ENCODE data around the gene SRMS.
"Not testable (repeated sequence)": the region's sequence is repeated elsewhere in the genome, so short reads cannot be mapped to it uniquely, and the experiment has no call there.

Gene SRMS

GRCh38 chr20:63565021-63565698 lies 17.6 kb upstream of the SRMS start:
- DNase-seq (ENCODE audit: low spot score in 2 of 2) = no peak
- Histone ChIP-seq H3K27me3 (ENCODE audit: low read depth) (no peaks in the 10 kb centered on the region), H3K36me3 (replicated peaks) (no peaks in the 10 kb centered on the region), H3K4me3 (no peak overlapping the region), H3K9me3 (no peaks in the 10 kb centered on the region), H3K4me1 (no peaks in the 10 kb centered on the region)
- in situ Hi-C loops (cut with MboI; ENCODE audit: low sequenced_read_pairs) = no loop called here

- no peaks in the 10 kb centered on the region for H3K4me1 ChIP-seq
Observed at GRCh38 chr20:63564036-63564810, 16.7 kb upstream of the SRMS start.

GRCh38 chr20:63563225-63563935 lies 15.8 kb upstream of the SRMS start:
- H3K27me3 ChIP-seq (ENCODE audit: low read depth) = no peaks in the 10 kb centered on the region
- in situ Hi-C loops (cut with MboI; ENCODE audit: low sequenced_read_pairs) = no loop called here
- H3K4me1 ChIP-seq = no peaks in the 10 kb centered on the region

More at GRCh38 chr20:63564036-63564810, 16.7 kb upstream of the SRMS start:
- no peaks in the 10 kb centered on the region for H3K36me3 ChIP-seq (replicated peaks)
- no peak for DNase-seq (ENCODE audit: low spot score in 2 of 2)
- no peaks in the 10 kb centered on the region for H3K9me3 ChIP-seq
- H3K4me3 ChIP-seq = no peak overlapping the region
- in situ Hi-C loops (cut with MboI; ENCODE audit: low sequenced_read_pairs) = no loop called here
- no peaks in the 10 kb centered on the region for H3K27me3 ChIP-seq (ENCODE audit: low read depth)

GRCh38 chr20:63562461-63563224 lies 15.1 kb upstream of the SRMS start:
- no peak for DNase-seq (ENCODE audit: low spot score in 2 of 2)
- Histone ChIP-seq H3K4me3 (no peak overlapping the region), H3K36me3 (replicated peaks) (no peaks in the 10 kb centered on the region), H3K4me1 (no peaks in the 10 kb centered on the region), H3K27me3 (ENCODE audit: low read depth) (no peaks in the 10 kb centered on the region), H3K9me3 (no peaks in the 10 kb centered on the region)
- in situ Hi-C loops (cut with MboI; ENCODE audit: low sequenced_read_pairs) = no loop called here

More at GRCh38 chr20:63563225-63563935, 15.8 kb upstream of the SRMS start:
- no peaks in the 10 kb centered on the region for H3K9me3 ChIP-seq
- DNase-seq (ENCODE audit: low spot score in 2 of 2) = no peak
- H3K4me3 ChIP-seq = no peak overlapping the region
- no peaks in the 10 kb centered on the region for H3K36me3 ChIP-seq (replicated peaks)

- no peaks in the 10 kb centered on the region for H3K27me3 ChIP-seq (ENCODE audit: low read depth)
- no peaks in the 10 kb centered on the region for H3K36me3 ChIP-seq (replicated peaks)
- H3K4me3 ChIP-seq = no peak overlapping the region
- no peaks in the 10 kb centered on the region for H3K4me1 ChIP-seq
- in situ Hi-C loops (cut with MboI; ENCODE audit: low sequenced_read_pairs) = no loop called here
- DNase-seq (ENCODE audit: low spot score in 2 of 2) = no peak
- no peaks in the 10 kb centered on the region for H3K9me3 ChIP-seq
Observed at GRCh38 chr20:63561624-63562396, 14.3 kb upstream of the SRMS start.

- DNase-seq (ENCODE audit: low spot score in 2 of 2) = no peak
- H3K4me1 ChIP-seq = no peaks in the 10 kb centered on the region
- H3K27me3 ChIP-seq (ENCODE audit: low read depth) = no peaks in the 10 kb centered on the region
- in situ Hi-C loops (cut with MboI; ENCODE audit: low sequenced_read_pairs) = no loop called here
- no peaks in the 10 kb centered on the region for H3K36me3 ChIP-seq (replicated peaks)
- H3K9me3 ChIP-seq = no peaks in the 10 kb centered on the region
- no peak overlapping the region for H3K4me3 ChIP-seq
Observed at GRCh38 chr20:63560856-63561609, 13.5 kb upstream of the SRMS start.

GRCh38 chr20:63560333-63560805 lies 12.8 kb upstream of the SRMS start:
- H3K36me3 ChIP-seq (replicated peaks) = no peaks in the 10 kb centered on the region
- no peaks in the 10 kb centered on the region for H3K9me3 ChIP-seq
- in situ Hi-C loops (cut with MboI; ENCODE audit: low sequenced_read_pairs) = no loop called here
- no peaks in the 10 kb centered on the region for H3K27me3 ChIP-seq (ENCODE audit: low read depth)
- DNase-seq (ENCODE audit: low spot score in 2 of 2) = no peak
- no peak overlapping the region for H3K4me3 ChIP-seq
- no peaks in the 10 kb centered on the region for H3K4me1 ChIP-seq

- H3K27me3 ChIP-seq (ENCODE audit: low read depth); in situ Hi-C loops (cut with MboI; ENCODE audit: low sequenced_read_pairs); H3K9me3 ChIP-seq; DNase-seq (ENCODE audit: low spot score in 2 of 2); H3K4me3 ChIP-seq; H3K4me1 ChIP-seq; H3K36me3 ChIP-seq (replicated peaks): not testable (repeated sequence)
Observed at GRCh38 chr20:63559485-63560332, 12.2 kb upstream of the SRMS start.

- in situ Hi-C loops (cut with MboI; ENCODE audit: low sequenced_read_pairs) = no loop called here
- H3K9me3 ChIP-seq = no peaks in the 10 kb centered on the region
- H3K4me3 ChIP-seq = no peak overlapping the region
- H3K4me1 ChIP-seq = no peaks in the 10 kb centered on the region
- no peaks in the 10 kb centered on the region for H3K27me3 ChIP-seq (ENCODE audit: low read depth)
- no peak for DNase-seq (ENCODE audit: low spot score in 2 of 2)
- H3K36me3 ChIP-seq (replicated peaks) = no peaks in the 10 kb centered on the region
Observed at GRCh38 chr20:63558804-63559484, 11.4 kb upstream of the SRMS start.

- H3K9me3 ChIP-seq = no peaks in the 10 kb centered on the region
- H3K4me3 ChIP-seq = no peak overlapping the region
- H3K4me1 ChIP-seq = peaks cover 7% of the 10 kb centered on the region
- in situ Hi-C loops (cut with MboI; ENCODE audit: low sequenced_read_pairs) = no loop called here
- no peak for DNase-seq (ENCODE audit: low spot score in 2 of 2)
- H3K36me3 ChIP-seq (replicated peaks) = no peaks in the 10 kb centered on the region
- no peaks in the 10 kb centered on the region for H3K27me3 ChIP-seq (ENCODE audit: low read depth)
Observed at GRCh38 chr20:63557481-63557891, 9.9 kb upstream of the SRMS start.

GRCh38 chr20:63556873-63557478 lies 9.4 kb upstream of the SRMS start:
- peak in 1 of 2 experiments; percentile 54 for DNase-seq (ENCODE audit: low spot score in 2 of 2)
- no peaks in the 10 kb centered on the region for H3K36me3 ChIP-seq (replicated peaks)
- H3K9me3 ChIP-seq = no peaks in the 10 kb centered on the region
- in situ Hi-C loops (cut with MboI; ENCODE audit: low sequenced_read_pairs) = no loop called here
- H3K4me1 ChIP-seq = peaks cover 8% of the 10 kb centered on the region
- no peak overlapping the region for H3K4me3 ChIP-seq
- no peaks in the 10 kb centered on the region for H3K27me3 ChIP-seq (ENCODE audit: low read depth)

Data from HAP-1 (cell line).